HEK293 (cell line): Measurements from ENCODE around the gene BMAL1.

Experiments
- ZNF302 ChIP-seq: fragments of 450-650 bp; formaldehyde crosslinking; IDR thresholded peaks from 2 replicates; pipeline ENCODE4 v1.5.1; 2016; ENCODE audit warnings: missing biosample characterization, missing genetic modification characterization, low read depth
- TF ChIP-seq, protein P1 (sequence below): fragments of 450-650 bp; formaldehyde crosslinking; IDR thresholded peaks from 2 replicates; pipeline ENCODE4 v1.5.1; 2016; ENCODE audit warnings: missing biosample characterization, missing genetic modification characterization, low read depth

GRCh38 chr11:13349581-13349980 lies 72.0 kb downstream of the BMAL1 start:
- TF ChIP-seq ZNF302: no peak
- TF ChIP-seq, protein P1, sequence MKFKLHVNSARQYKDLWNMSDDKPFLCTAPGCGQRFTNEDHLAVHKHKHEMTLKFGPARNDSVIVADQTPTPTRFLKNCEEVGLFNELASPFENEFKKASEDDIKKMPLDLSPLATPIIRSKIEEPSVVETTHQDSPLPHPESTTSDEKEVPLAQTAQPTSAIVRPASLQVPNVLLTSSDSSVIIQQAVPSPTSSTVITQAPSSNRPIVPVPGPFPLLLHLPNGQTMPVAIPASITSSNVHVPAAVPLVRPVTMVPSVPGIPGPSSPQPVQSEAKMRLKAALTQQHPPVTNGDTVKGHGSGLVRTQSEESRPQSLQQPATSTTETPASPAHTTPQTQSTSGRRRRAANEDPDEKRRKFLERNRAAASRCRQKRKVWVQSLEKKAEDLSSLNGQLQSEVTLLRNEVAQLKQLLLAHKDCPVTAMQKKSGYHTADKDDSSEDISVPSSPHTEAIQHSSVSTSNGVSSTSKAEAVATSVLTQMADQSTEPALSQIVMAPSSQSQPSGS (tag by site-specific recombination): no peak
